Suprapubic skin (tissue), 4 donors: ENCODE data around the gene SCO2. TPM values are rescaled to one million over a fixed set of nuclear protein-coding genes. Genes with fewer than 3 reads are reported as not detected.

Experiments
- DNase-seq, 2 donors: peaks; one replicate each; pipeline ENCODE4 v3.0.0-alpha.2; 2019; ENCODE audit warnings: low spot score in 2 of 2
- H3K27ac ChIP-seq: fragments of 200-600 bp; sonication (generic); one replicate; pipeline ENCODE4 v1.5.1; 2019
- H3K27me3 ChIP-seq: fragments of 200-600 bp; sonication (generic); one replicate; pipeline ENCODE4 v1.5.1; 2019
- H3K36me3 ChIP-seq: fragments of 200-600 bp; sonication (generic); one replicate; pipeline ENCODE4 v1.5.1; 2019
- H3K4me1 ChIP-seq: fragments of 200-600 bp; sonication (generic); one replicate; pipeline ENCODE4 v1.5.1; 2019
- H3K4me3 ChIP-seq: fragments of 200-600 bp; sonication (generic); one replicate; pipeline ENCODE4 v1.5.1; 2019; ENCODE audit warnings: mild to moderate bottlenecking
- H3K9me3 ChIP-seq: fragments of 200-600 bp; sonication (generic); one replicate; pipeline ENCODE4 v1.5.1; 2019
- CTCF ChIP-seq, 2 donors: fragments of 200-600 bp in 1 of 2; fragments of 450-650 bp in 1 of 2; sonication (generic) in 1 of 2; IDR thresholded peaks; one replicate each; pipeline ENCODE4 v1.5.1; 2016 to 2019; ENCODE audit warnings: antibody characterized with exemption in 2 of 2, mild to moderate bottlenecking in 1 of 2, moderate library complexity in 1 of 2
- EP300 ChIP-seq: sonication (generic); formaldehyde crosslinking; IDR thresholded peaks from one replicate; pipeline ENCODE4 v1.6.1; 2017; ENCODE audit warnings: antibody characterized with exemption
- POLR2A ChIP-seq, 2 donors: fragments of 450-650 bp; IDR thresholded peaks; one replicate each; pipeline ENCODE4 v1.6.1; 2017; ENCODE audit warnings: antibody characterized with exemption in 2 of 2, mild to moderate bottlenecking in 2 of 2, moderate library complexity in 2 of 2
- POLR2AphosphoS5 ChIP-seq, 3 donors: sonication (generic); formaldehyde crosslinking; IDR thresholded peaks; one replicate each; pipeline ENCODE4 v1.6.1; 2017; ENCODE audit warnings: antibody characterized with exemption in 3 of 3
- WGBS: methylation state at CpG from one replicate; pipeline ENCODE4 v1.1.5; 2018; 5-methylcytosine and 5-hydroxymethylcytosine counted together
- total RNA-seq, 4 donors: library from RNA; depleted of rRNA; stranded (reverse); fragments of >200 nt; gene quantifications; one replicate each; pipeline ENCODE4 v1.1.0, GENCODE V29; 2016

SCO2 gene
- total RNA-seq, 4 donors from 2014 or later: 1.7 to 7.9 (median 4.7) TPM; not detected in 1

GRCh38 chr22:50523806-50524675 lies 1.4 kb downstream of the SCO2 start:
- Histone ChIP-seq H3K27me3 (no peaks in the 10 kb centered on the region), H3K9me3 (no peaks in the 10 kb centered on the region), H3K4me3 (peak overlapping the region; percentile 91), H3K36me3 (peaks cover 50% of the 10 kb centered on the region), H3K27ac (no peak overlapping the region), H3K4me1 (peaks cover 41% of the 10 kb centered on the region)
- no peak for DNase-seq
- no peak for TF ChIP-seq POLR2A (IDR thresholded peaks at IDR 0.05)
- WGBS: 59% methylated on average over 4 of the region's 25 CpGs

- Histone ChIP-seq H3K27me3 (no peaks in the 10 kb centered on the region), H3K4me1 (peaks cover 39% of the 10 kb centered on the region), H3K9me3 (no peaks in the 10 kb centered on the region), H3K36me3 (peaks cover 56% of the 10 kb centered on the region), H3K4me3 (no peak overlapping the region), H3K27ac (no peak overlapping the region)
- WGBS: 100% methylated on average over 1 of the region's 16 CpGs
- TF ChIP-seq EP300 (no peak), POLR2A (IDR thresholded peaks at IDR 0.05) (no peak), POLR2AphosphoS5 (IDR thresholded peaks at IDR 0.05) (no peak), CTCF (IDR thresholded peaks at IDR 0.05) (no peak)
- no peak for DNase-seq
Measured at GRCh38 chr22:50523458-50523805, 2.0 kb downstream of the SCO2 start.

GRCh38 chr22:50522806-50523438 lies 2.5 kb downstream of the SCO2 start:
- TF ChIP-seq POLR2AphosphoS5 (IDR thresholded peaks at IDR 0.05) (no peak), EP300 (no peak), POLR2A (IDR thresholded peaks at IDR 0.05) (no peak), CTCF (IDR thresholded peaks at IDR 0.05) (no peak)
- Histone ChIP-seq H3K4me3 (no peak overlapping the region), H3K4me1 (peaks cover 39% of the 10 kb centered on the region), H3K9me3 (no peaks in the 10 kb centered on the region), H3K36me3 (peaks cover 61% of the 10 kb centered on the region), H3K27me3 (no peaks in the 10 kb centered on the region), H3K27ac (no peak overlapping the region)
- 95% methylated on average over 10 of the region's 22 CpGs for WGBS
- no peak for DNase-seq

GRCh38 chr22:50522208-50522805 lies 3.1 kb downstream of the SCO2 start:
- H3K4me1 ChIP-seq: peaks cover 37% of the 10 kb centered on the region
- no peak overlapping the region for H3K4me3 ChIP-seq
- TF ChIP-seq POLR2A (IDR thresholded peaks at IDR 0.05) (no peak), CTCF (IDR thresholded peaks at IDR 0.05) (no peak), EP300 (no peak), POLR2AphosphoS5 (IDR thresholded peaks at IDR 0.05) (no peak)
- DNase-seq: no peak
- 86% methylated on average over 8 of the region's 15 CpGs for WGBS
- H3K9me3 ChIP-seq: no peaks in the 10 kb centered on the region
- no peaks in the 10 kb centered on the region for H3K27me3 ChIP-seq
- no peak overlapping the region for H3K27ac ChIP-seq
- H3K36me3 ChIP-seq: peaks cover 68% of the 10 kb centered on the region

- H3K9me3 ChIP-seq: no peaks in the 10 kb centered on the region
- H3K27ac ChIP-seq: no peak overlapping the region
- 90% methylated on average over 2 of the region's 10 CpGs for WGBS
- peaks cover 74% of the 10 kb centered on the region for H3K36me3 ChIP-seq
- no peak overlapping the region for H3K4me3 ChIP-seq
- H3K4me1 ChIP-seq: peaks cover 32% of the 10 kb centered on the region
- no peaks in the 10 kb centered on the region for H3K27me3 ChIP-seq
- TF ChIP-seq POLR2AphosphoS5 (IDR thresholded peaks at IDR 0.05) (no peak), CTCF (IDR thresholded peaks at IDR 0.05) (no peak), POLR2A (IDR thresholded peaks at IDR 0.05) (no peak), EP300 (no peak)
- DNase-seq: no peak
Measured at GRCh38 chr22:50521710-50522109, 3.7 kb downstream of the SCO2 start.
